Esophagus squamous epithelium (tissue), 5 donors: ENCODE results near the gene USP53. TPM values are rescaled to one million over a fixed set of nuclear protein-coding genes. Genes with fewer than 3 reads are reported as not detected.

ENCODE experiments used
- DNase-seq: peaks from one replicate; lab custom pipeline; 2025; lab: John Stamatoyannopoulos, UW
- H3K27ac ChIP-seq, 4 donors: fragments of 200-600 bp; sonication (generic); one replicate each; pipeline ENCODE4 v1.5.1; 2016 to 2019; ENCODE audit warnings: mild to moderate bottlenecking in 1 of 4
- H3K27me3 ChIP-seq, 4 donors: fragments of 200-600 bp; sonication (generic); 1 replicate in 3 of 4; 2 replicates in 1 of 4; pipeline versions ENCODE4 v1.5.1 to v1.6.0; 2017 to 2021; ENCODE audit warnings: antibody characterized with exemption in 1 of 4
- H3K36me3 ChIP-seq, 3 donors: fragments of 200-600 bp; sonication (generic); one replicate each; pipeline ENCODE4 v1.5.1; 2016 to 2019
- H3K4me1 ChIP-seq, 3 donors: fragments of 200-600 bp; sonication (generic); one replicate each; pipeline ENCODE4 v1.5.1; 2017 to 2019
- H3K4me3 ChIP-seq, 4 donors: fragments of 200-600 bp; sonication (generic); 1 replicate in 3 of 4; 2 replicates in 1 of 4; pipeline ENCODE4 v1.5.1; 2016 to 2019; ENCODE audit warnings: mild to moderate bottlenecking in 2 of 4, moderate library complexity in 1 of 4
- H3K9me3 ChIP-seq, 3 donors: fragments of 200-600 bp; sonication (generic); one replicate each; pipeline ENCODE4 v1.5.1; 2016 to 2019
- CTCF ChIP-seq, 6 experiments: fragments of 450-650 bp in 4 of 6; fragments of 200-600 bp in 2 of 6; sonication (generic) in 2 of 6; IDR thresholded peaks; one replicate each; pipeline ENCODE4 v1.5.1; 2016 to 2019; ENCODE audit warnings: antibody characterized with exemption in 6 of 6, mild to moderate bottlenecking in 4 of 6, moderate library complexity in 4 of 6
- POLR2A ChIP-seq, 4 donors: fragments of 450-650 bp; IDR thresholded peaks; one replicate each; pipeline ENCODE4 v1.6.1; 2017; ENCODE audit warnings: antibody characterized with exemption in 4 of 4, mild to moderate bottlenecking in 4 of 4, moderate library complexity in 3 of 4
- WGBS, 2 donors: methylation state at CpG; one replicate each; pipeline ENCODE4 v1.1.5; 2018; 5-methylcytosine and 5-hydroxymethylcytosine counted together
- intact Hi-C: fragments of 100-400 bp; cut with DNase I; formaldehyde crosslinking; loops from one replicate; pipeline ENCODE4 v1.15.0; 2022
- total RNA-seq, 4 donors: library from RNA; depleted of rRNA; stranded (reverse); fragments of >200 nt; gene quantifications; one replicate each; pipeline ENCODE4 v1.1.0, GENCODE V29; 2016
- donor health status: DM: yes; HTN: yes; CAD: no.

Gene USP53
- total RNA-seq, 4 donors from 2014 or later = 21.9 to 71.5 (median 29.9) TPM

- 82 to 96% methylated on average over 2 of the region's 2 CpGs for WGBS, 2 donors
Observed at GRCh38 chr4:119237642-119238041, 25.1 kb downstream of the USP53 start.

GRCh38 chr4:119238068-119238722 is 25.7 kb downstream of the USP53 start:
- intact Hi-C loops = no loop called here
- no peak for DNase-seq
- H3K4me3 ChIP-seq = no peak overlapping the region
- TF ChIP-seq POLR2A (IDR thresholded peaks at IDR 0.05) (no peak), CTCF (IDR thresholded peaks at IDR 0.05) (no peak)
- peaks cover 0 to 11% (median 10%) of the 10 kb centered on the region in 3 donors for H3K4me1 ChIP-seq
- 66 to 84% methylated on average over 4 of the region's 4 CpGs for WGBS, 2 donors
- no peaks in the 10 kb centered on the region for H3K9me3 ChIP-seq
- H3K36me3 ChIP-seq = peaks cover 0 to 55% (median 3%) of the 10 kb centered on the region in 3 donors
- no peak overlapping the region for H3K27ac ChIP-seq
- H3K27me3 ChIP-seq = no peaks in the 10 kb centered on the region

More at GRCh38 chr4:119237642-119238041, 25.1 kb downstream of the USP53 start:
- H3K27ac ChIP-seq = no peak overlapping the region
- no peak for TF ChIP-seq POLR2A (IDR thresholded peaks at IDR 0.05)
- no peak for TF ChIP-seq CTCF (IDR thresholded peaks at IDR 0.05)
- intact Hi-C loops = no loop called here
- no peaks in the 10 kb centered on the region for H3K27me3 ChIP-seq
- H3K9me3 ChIP-seq = no peaks in the 10 kb centered on the region
- H3K4me1 ChIP-seq = peaks cover 0 to 17% (median 10%) of the 10 kb centered on the region in 3 donors
- H3K4me3 ChIP-seq = no peak overlapping the region
- DNase-seq = no peak
- peaks cover 0 to 55% (median 3%) of the 10 kb centered on the region in 3 donors for H3K36me3 ChIP-seq

- intact Hi-C loops = no loop called here
- no peak for DNase-seq
- no peak overlapping the region for H3K4me3 ChIP-seq
- no peaks in the 10 kb centered on the region for H3K4me1 ChIP-seq
- H3K27ac ChIP-seq = no peak overlapping the region
- H3K36me3 ChIP-seq = peaks cover 0 to 54% (median 3%) of the 10 kb centered on the region in 3 donors
- WGBS, 2 donors = 94 to 95% methylated on average over 1 of the region's 1 CpG
- TF ChIP-seq CTCF (IDR thresholded peaks at IDR 0.05) (no peak), POLR2A (IDR thresholded peaks at IDR 0.05) (no peak)
- no peaks in the 10 kb centered on the region for H3K9me3 ChIP-seq
- H3K27me3 ChIP-seq = no peaks in the 10 kb centered on the region
Observed at GRCh38 chr4:119240128-119240527, 27.6 kb downstream of the USP53 start.

DNA sequence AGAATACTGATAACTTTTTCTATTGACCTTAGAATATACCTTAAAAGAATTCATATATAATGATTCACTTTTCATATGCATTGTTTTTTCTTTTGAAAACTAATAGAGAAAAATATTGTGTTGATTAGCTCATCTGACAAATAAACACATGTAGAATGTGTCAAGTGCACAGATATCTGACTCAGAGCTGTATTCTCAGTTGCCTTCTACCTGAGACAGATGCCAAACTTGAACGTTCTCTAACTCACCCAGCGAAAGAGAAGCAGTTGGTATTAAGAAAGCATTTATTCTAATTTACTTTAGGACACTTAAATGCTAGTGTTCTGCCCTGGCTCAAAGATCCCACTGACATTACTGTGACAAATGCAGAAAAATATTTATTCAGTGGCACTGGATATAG is 28.1 kb downstream of the USP53 start:
- Histone ChIP-seq H3K36me3 (peaks cover 0 to 54% (median 3%) of the 10 kb centered on the region in 3 donors), H3K27me3 (no peaks in the 10 kb centered on the region), H3K4me3 (no peak overlapping the region), H3K4me1 (no peaks in the 10 kb centered on the region), H3K9me3 (no peaks in the 10 kb centered on the region), H3K27ac (no peak overlapping the region)
- WGBS, 2 donors = 57 to 68% methylated on average over 2 of the region's 2 CpGs
- no peak for DNase-seq
- intact Hi-C loops = no loop called here
- no peak for TF ChIP-seq POLR2A (IDR thresholded peaks at IDR 0.05)
- TF ChIP-seq CTCF (IDR thresholded peaks at IDR 0.05) = no peak

- intact Hi-C loops = no loop called here
- Histone ChIP-seq H3K4me1 (no peaks in the 10 kb centered on the region), H3K36me3 (peaks cover 0 to 54% (median 0%) of the 10 kb centered on the region in 3 donors), H3K4me3 (no peak overlapping the region), H3K27me3 (no peaks in the 10 kb centered on the region), H3K27ac (no peak overlapping the region), H3K9me3 (no peaks in the 10 kb centered on the region)
- TF ChIP-seq POLR2A (IDR thresholded peaks at IDR 0.05) (no peak), CTCF (IDR thresholded peaks at IDR 0.05) (no peak)
- 100% methylated on average over 1 of the region's 1 CpG for WGBS, 2 donors
- no peak for DNase-seq
Observed at GRCh38 chr4:119242417-119242816, 29.9 kb downstream of the USP53 start.
